Small intestine (tissue), 4 donors: ENCODE measurements around the gene DDR2. TPM values are rescaled to one million over a fixed set of nuclear protein-coding genes. Genes with fewer than 3 reads are reported as not detected.

ENCODE experiments used
- polyA plus RNA-seq, 4 donors: library from polyadenylated mRNA; stranded (reverse) in 3 of 4; unstranded in 1 of 4; fragments of 200-250 nt in 3 of 4; fragments of 120-200 nt in 1 of 4; gene quantifications; one replicate each; pipeline versions ENCODE4 v1.2.1 to v1.2.3, GENCODE V29; 2013
- donor health status: healthy with polysubstance abuse.
- donor health status: Bipolar disorder and iron deficiency.
- donor health status: healthy.

DDR2 gene
- polyA plus RNA-seq, 4 donors = 0.89 to 11.1 (median 5.3) TPM

Other genes with a start within 250 kb of the DDR2 start
- gene SH2D1B, start 220.3 kb upstream of the DDR2 start, polyA plus RNA-seq = 1 to 10 TPM in 2 of 4 donors, under 1 TPM in 2; 0.33 to 2.0 (median 1.0) TPM
- gene UHMK1, start 134.6 kb upstream of the DDR2 start, polyA plus RNA-seq = 10 to 100 TPM; 13.0 to 40.8 (median 17.6) TPM
- gene UAP1, start 70.7 kb upstream of the DDR2 start, polyA plus RNA-seq = 100 to 1,000 TPM in 1 of 4 donors, 10 to 100 TPM in 3; 55.1 to 118 (median 66.0) TPM
- gene HSD17B7, start 158.2 kb downstream of the DDR2 start, polyA plus RNA-seq = 10 to 100 TPM in 2 of 4 donors, 1 to 10 TPM in 2; 6.2 to 21.3 (median 11.5) TPM
- gene CCDC190, start 228.7 kb downstream of the DDR2 start, polyA plus RNA-seq = under 1 TPM in 1 of 4 donors, not detected in 3; 0.06 TPM